HG03469 (cell line): ENCODE data around the gene GGA3.
"Not testable (repeated sequence)": the region's sequence is repeated elsewhere in the genome, so short reads cannot be mapped to it uniquely, and the experiment has no call there.

Source experiments
- ATAC-seq: cut with Tn5 transposase; IDR thresholded peaks from one replicate; pipeline ENCODE4 v1.9.1; 2021; ENCODE audit warnings: mild to moderate bottlenecking, moderate library complexity, moderate number of reproducible peaks; ENCODE audit not compliant: unreplicated experiment

The GGA3 gene

DNA sequence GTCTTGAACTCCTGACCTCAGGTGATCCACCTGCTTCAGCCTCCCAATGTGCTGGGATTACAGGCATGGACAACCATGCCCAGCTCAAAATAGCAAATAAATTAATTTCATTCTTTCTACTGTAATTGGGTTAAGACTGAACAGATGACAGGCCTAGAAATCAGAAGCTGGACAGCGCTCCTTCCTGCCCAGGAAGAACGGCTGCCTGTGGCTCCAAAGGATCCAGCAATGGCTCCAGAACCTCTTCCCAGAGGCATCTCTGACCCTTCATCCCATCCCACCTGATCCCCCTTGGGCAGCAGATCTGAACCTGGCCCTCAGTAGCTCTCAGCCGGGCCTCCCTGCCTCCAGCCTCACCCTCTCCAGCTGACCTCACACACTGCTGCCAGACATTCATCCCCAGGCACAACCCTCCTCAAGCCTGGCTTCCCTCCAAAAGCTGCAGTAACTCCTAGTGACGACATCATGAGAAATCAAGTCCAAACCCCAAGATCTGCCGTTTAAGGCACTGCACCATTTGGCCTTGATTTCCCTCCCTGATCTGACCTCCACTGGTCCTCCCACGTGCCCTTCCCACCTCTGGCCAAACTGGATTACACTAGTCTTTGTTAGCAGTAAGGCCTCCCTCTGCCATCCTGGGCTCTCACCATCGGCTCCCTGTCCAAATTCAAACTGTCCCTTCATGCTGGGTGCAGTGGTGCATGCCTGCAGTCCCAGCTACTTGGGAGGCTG is 12.7 kb upstream of the GGA3 start:
- no peak for ATAC-seq

DNA sequence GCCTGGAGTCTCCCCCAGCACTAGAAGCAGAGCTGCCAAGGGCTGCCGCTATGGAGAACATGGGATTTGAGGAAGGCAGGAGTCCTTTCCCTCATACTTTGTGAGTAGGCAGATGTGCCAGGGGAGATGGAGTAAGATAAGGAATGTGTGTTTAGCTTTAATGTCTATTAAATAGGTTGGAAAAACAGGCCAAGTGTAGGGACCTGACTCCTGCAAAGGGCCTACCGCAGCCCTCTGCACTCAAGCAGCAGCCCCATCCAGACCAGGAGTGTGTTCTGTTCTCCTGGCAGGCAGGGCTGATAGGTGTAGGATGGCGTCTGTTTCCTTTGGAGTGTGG is 11.4 kb upstream of the GGA3 start:
- ATAC-seq: no peak

DNA sequence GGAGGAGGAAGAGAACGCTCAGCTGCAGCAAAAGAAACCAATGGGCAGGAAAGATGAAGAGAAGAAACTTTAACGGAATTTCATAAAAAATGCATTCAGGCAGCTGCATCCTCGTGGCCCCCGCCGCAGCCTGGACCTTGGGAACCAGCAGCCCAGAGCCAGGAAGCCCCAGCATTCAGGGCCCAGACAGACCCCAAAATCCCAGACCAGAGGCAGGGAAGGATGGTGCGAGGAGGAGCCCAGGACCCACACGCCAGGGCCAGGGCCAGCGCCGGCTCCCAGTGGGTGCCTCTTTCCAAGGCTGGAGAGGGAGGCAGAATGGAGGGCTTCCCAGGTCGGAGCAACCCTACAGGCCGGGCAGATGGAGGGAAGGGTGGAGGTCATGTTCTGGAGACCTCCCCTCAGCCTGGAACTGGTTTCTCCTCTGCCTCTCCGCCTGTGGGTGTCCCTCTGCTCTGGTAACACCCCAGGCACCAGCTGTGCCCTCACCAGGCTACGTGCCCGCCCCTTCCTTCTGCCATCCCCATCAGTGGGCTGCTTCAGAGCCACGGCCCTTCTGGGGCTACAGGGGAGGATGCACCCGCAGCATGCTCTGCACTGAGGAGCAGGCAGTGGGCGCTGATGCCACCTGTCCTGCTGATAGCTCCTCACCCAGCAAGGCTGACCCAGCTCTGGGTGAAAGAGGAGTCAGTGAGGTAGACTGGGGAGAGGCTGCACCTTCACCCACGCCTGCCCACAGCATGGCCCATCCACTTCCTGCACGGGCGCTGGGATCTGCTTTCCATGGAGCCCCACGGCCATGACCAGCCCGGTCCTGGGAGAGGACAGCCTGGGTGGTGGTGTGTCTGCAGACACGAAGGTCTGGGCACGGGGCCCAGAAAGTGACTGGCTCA is 10.8 kb upstream of the GGA3 start:
- no peak for ATAC-seq

DNA sequence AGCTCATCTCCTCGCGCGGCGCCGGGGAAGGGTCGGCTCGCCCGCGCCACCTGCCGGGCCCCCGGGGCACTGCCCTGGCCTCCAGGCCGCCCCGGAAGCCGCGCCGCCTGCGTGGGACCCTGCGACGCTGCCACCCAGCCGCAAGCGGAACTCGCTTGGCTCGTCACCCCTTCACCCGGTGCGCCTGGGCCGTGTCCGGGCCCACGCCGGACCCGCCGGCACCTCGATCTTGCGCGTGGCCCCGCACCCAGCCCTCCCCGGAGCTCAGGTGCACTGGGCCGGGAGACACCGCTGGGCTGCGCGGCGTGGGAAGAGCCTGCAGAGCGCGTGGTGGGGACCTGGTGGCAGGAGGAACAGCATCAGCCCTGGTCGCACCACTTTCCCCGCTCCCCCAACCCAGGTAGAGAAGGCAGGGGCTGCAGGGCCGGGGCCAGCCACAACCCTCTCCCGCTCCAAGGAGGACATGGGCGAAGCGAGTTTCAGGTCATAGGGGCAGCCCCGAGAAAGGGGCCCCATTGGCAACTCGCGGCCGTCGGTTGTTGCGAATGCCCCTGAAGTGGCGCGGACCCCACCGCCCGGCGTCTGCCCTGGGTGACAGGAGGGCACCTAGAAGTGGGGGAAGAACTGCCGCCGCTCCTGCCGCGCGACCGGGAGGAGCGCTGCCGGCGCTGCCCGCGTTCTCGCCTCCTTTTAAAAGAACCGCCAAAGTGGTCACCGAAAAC is 10.0 kb upstream of the GGA3 start:
- ATAC-seq: peak; percentile 59

DNA sequence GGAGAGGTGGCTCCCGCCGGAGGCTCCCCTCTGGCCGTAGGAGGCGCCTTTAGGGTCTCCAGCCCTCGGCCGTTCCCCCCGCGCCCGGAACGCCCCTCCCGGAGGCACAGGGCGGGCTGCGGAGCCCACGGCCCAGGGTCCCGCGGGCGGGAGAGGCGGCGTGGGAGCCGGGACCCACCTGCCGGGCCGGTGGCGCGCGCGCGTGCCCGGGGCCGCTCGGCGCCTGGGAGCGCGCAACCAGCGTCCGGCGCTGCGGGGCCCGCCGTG is 9.5 kb upstream of the GGA3 start, which contains the start of gene MIF4GD:
Gene MIF4GD (minus strand): TSS at position 266 of the 267 bp plus-strand sequence. CDS start 1,036 bp downstream, outside the sequence.
- ATAC-seq: no peak

GRCh38 chr17:75270218-75270965 is 9.0 kb upstream of the GGA3 start:
- ATAC-seq: peak; percentile 6

DNA sequence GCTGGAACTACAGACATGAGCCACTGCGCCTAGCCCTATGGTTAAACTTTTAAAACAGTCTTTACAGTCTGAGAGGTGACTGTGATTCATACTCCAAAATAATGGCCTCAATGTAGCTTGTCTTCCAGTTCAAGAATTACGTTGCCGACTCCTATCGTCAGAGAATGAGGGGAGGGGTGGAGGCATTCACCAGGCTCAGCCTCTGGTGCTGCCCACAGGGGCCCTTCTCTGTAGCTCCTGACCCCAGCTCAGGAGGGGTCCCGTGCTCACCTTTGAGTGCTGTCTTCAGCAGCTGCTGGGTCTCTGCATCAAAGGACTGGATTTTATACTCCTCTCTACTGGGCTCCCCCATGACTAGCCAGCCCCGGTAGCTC is 8.4 kb upstream of the GGA3 start:
- no peak for ATAC-seq

DNA sequence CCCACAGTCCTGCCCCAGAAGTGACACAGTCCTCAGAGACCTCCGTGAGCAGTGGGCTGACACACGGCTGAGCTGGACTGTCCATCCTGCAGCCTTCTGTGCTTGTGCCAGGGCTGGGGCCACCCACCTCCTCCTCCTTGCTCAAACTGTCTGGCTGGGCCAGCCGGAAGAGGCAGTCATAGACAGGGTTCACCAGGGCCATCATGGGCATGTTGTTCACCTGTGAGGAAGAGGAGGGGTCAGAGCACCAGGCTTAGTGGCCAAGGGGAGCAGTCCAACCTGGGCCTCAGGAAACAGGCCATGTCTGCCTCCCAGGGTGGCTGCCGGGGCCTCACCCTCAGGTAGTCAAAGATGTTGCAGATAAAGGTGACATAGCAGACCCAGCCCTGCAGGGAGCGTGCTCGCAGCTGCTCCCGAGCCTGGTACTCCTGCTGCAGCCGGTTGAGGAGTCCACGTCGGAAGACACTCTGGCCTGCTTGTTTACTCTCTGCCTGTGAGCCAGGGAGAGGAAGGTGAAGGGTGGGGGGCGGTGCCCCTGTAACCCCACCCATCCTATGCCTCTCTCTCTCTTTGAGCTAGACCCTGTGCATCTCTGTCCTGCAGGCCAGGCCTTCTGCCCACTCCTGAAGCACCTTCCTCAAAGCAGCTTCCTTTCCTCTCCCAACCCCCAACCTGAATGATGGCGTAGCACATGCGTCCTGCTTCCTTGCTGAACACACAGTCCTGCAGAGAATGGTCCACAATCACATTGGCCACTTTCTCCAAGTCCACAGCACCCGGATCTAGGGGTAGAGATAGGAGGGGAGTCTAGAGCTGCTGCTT is 6.2 kb upstream of the GGA3 start:
- no peak for ATAC-seq

- no peak for ATAC-seq
Observed at GRCh38 chr17:75267153-75267410, 5.7 kb upstream of the GGA3 start.

- ATAC-seq: no peak
Observed at GRCh38 chr17:75266316-75267152, 5.1 kb upstream of the GGA3 start.

DNA sequence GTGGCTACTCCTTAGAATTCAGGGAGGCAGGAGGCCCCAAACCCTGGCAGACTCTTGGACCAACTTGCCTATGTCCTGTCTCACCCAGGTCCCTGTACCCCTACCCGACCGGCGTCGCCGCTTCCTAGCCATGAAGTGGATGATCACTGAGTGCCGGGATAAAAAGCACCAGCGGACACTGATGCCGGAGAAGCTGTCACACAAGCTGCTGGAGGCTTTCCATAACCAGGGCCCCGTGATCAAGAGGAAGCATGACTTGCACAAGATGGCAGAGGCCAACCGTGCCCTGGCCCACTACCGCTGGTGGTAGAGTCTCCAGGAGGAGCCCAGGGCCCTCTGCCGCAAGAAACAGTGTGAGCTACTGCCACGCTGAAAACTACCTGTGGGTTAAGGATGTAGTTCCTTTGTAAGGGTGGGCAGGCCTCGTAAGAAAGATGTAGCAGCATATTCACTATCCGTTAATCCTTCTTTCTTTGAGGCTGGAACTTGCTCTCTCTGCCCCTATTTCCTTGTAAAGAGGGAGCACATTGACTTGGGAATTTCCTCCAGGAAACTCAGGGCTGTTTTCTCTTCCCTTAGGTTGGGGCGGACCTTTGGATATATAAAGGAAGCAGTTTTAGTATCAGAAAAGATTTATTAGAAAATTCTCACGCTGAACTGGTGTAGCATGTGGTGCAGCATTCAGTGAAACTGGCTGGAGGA is 4.4 kb upstream of the GGA3 start:
- no peak for ATAC-seq

- ATAC-seq: no peak
Observed at GRCh38 chr17:75263055-75263454, 1.6 kb upstream of the GGA3 start.

DNA sequence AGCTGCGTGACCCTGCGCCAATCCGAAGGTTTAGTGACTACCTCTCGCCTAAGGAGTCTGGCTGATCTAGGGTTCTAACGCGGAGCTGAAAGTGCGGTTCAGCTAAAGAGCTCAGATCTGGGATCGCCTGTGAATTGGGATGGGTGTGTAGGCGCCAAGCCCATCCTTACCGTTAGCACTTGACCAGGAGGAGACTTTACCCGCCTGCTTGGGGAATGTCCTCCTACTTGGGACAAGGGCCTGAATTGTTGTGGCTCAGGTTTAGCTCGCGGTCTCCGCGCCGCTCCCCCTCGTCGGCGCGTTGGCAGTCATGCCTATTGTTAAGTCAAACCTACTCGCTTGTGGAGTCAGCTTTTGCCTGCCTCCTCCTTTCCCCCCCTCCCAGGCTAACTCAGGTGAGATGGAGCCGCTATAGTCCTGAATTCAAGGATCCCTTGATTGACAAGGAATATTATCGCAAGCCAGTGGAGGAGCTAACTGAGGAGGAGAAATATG is 753 bp upstream of the GGA3 start:
- ATAC-seq: no peak

DNA sequence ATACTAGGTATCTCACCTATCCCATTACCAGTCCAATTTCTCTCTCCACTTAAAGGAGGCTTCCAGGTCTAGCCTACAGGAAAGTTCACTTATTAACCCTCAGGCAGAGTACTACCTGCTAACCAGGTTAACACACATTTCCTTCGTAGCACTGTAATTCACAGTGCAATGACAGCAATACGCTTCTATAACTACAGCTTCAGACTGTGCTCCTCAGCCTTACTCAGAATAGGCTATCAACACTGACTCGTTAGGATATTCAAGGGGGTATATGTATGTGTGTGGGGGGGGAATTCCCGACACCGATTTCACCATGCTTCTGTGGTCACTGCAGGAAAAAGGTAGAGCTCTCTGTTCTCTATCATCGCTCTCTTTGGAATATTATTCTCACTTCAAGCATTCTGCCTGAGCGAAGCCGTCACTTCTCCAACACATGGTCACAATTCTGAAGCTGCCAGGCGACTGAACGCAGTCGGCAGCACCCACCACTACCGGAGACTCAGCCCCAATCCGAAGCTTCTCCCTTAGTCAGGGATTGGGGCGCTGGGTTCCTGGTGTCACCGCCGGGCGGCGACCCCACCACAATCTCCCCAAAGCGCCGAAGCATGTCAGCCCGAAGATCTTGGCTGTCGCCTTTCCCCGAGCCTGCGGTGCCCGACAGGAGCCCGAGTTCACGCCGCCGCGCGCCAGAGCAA is 618 bp downstream of the GGA3 start:
- peak; percentile 18 for ATAC-seq

DNA sequence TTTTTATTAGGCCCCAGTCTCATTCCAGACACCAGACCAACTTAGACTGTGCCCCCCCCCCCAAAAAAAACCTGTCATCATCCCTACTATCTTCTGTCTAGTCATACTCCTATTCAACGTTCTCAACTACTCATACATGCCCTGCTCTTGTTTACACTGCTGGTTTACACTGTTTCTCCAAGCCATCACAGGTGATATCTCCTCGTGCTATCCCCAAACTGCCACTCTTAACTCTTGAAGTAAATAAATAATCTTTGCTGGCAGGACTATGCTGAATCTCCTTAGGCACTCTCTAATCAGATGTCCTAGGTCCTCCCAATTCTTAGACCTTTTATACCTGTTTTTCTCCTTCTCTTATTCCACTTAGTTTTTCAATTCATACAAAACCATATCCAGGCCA is 4.2 kb downstream of the GGA3 start:
- ATAC-seq: not testable (repeated sequence)

DNA sequence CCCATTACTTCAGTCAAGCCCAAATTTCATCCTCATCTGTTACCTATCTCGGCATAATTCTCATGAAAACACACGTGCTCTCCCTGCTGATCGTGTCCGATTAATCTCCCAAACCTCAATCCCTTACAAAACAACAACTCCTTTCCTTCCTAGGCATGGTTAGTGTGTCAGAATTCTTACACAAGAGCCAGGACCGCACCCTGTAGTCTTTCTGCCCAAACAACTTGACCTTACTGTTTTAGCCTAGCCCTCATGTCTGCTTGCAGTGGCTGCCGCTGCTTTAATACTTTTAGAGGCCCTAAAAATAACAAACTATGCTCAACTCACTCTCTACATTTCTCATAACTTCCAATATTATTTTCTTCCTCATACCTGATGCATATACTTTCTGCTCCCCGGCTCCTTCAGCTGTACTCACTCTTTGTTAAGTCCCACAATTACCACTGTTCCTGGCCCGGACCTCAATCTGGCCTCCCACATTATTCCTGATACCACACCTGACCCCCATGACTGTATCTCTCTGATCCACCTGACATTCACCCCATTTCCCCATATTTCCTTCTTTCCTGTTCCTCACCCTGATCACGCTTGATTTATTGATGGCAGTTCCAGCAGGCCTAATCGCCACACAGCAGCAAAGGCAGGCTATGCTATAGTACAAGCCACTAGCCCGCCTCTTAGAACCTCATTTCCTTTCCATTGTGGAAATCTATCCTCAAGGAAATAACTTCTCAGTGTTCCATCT is 5.3 kb downstream of the GGA3 start:
- ATAC-seq: not testable (repeated sequence)

- no peak for ATAC-seq
Observed at GRCh38 chr17:75252039-75252816, 9.2 kb downstream of the GGA3 start.
